NCI-H1105 (cell line): ENCODE measurements around the gene PCDH20.
"Not testable (repeated sequence)": the region's sequence is repeated elsewhere in the genome, so short reads cannot be mapped to it uniquely, and the experiment has no call there.

Experiments
- DNase-seq: peaks from one replicate; lab custom pipeline; 2025; lab: John Stamatoyannopoulos, UW

Gene PCDH20, protein sequence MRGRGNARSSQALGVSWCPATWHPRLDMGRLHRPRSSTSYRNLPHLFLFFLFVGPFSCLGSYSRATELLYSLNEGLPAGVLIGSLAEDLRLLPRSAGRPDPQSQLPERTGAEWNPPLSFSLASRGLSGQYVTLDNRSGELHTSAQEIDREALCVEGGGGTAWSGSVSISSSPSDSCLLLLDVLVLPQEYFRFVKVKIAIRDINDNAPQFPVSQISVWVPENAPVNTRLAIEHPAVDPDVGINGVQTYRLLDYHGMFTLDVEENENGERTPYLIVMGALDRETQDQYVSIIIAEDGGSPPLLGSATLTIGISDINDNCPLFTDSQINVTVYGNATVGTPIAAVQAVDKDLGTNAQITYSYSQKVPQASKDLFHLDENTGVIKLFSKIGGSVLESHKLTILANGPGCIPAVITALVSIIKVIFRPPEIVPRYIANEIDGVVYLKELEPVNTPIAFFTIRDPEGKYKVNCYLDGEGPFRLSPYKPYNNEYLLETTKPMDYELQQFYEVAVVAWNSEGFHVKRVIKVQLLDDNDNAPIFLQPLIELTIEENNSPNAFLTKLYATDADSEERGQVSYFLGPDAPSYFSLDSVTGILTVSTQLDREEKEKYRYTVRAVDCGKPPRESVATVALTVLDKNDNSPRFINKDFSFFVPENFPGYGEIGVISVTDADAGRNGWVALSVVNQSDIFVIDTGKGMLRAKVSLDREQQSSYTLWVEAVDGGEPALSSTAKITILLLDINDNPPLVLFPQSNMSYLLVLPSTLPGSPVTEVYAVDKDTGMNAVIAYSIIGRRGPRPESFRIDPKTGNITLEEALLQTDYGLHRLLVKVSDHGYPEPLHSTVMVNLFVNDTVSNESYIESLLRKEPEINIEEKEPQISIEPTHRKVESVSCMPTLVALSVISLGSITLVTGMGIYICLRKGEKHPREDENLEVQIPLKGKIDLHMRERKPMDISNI

DNA sequence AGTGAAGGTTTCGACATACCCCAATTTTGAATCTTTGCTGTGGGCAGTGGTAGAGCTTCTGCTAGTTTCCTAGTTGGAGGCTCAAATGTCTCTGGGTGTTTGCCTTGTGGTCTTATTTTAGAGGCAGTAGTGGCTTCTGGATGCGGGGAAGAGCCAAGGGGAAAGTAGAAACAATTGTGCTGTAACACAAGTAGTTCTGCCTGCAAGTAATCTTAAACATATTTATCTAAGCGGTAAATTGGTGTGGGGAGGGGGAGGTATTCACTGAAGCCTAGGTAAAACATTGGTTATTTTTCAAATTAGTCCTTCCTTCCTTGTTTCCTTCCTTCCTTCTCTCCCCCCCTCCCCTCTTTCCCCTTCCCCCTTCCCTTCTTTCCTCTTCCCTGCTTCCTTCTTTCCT lies at the start of gene PCDH20:
PCDH20 (minus strand) TSS at position 101 of the 400 bp plus-strand sequence. CDS start 691 bp downstream, outside the sequence.
- DNase-seq: no peak

- DNase-seq: no peak
These were observed 47.4 kb upstream of the PCDH20 start for GRCh38 chr13:61463024-61463423.

DNA sequence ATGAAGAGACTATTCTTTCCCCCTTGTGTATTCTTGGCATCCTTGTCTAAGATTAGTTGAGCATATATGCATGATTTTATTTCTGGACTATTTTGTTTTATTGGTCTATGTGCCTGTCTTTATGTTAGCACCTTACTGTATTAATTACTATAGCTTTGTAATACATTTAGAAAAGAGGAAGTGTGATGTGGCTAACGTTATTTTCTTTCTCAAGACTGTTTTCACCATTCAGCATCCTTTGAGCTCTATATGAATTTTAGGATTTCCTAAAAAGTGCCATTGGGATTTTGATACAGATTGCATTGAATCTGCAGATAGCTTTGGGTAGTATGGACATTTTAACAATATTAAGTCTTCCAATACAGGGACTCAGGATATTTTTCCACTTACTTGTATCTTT lies 37.5 kb upstream of the PCDH20 start:
- no peak for DNase-seq

- DNase-seq: no peak
These were observed 16.4 kb upstream of the PCDH20 start for GRCh38 chr13:61432029-61432428.

DNA sequence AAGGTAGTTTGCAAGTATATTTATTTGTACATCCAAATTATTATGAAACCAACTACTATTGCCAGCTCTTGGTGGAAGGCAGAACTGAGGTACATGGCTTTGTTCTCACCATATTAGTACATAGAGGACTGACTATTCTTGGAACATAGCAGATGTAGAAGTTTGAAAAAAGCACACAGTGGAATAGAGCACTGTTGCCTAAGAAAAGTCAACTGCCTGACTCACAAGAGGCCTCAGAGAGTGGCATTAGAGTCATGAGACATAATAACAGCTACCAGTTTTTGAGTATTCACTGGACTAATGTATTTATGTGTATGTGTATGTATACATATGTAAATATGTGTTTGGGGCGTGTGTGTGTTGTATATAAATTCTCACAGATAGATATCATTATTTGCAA lies 8.3 kb upstream of the PCDH20 start:
- DNase-seq: no peak

- DNase-seq: no peak
These were observed 1.5 kb upstream of the PCDH20 start for GRCh38 chr13:61417086-61417570.

- DNase-seq: peak; percentile 92
These were observed 459 bp downstream of the PCDH20 start for GRCh38 chr13:61415058-61415721.

- no peak for DNase-seq
These were observed 977 bp downstream of the PCDH20 start for GRCh38 chr13:61414686-61415057.

- DNase-seq: no peak
These were observed 1.8 kb downstream of the PCDH20 start for GRCh38 chr13:61413572-61414535.

GRCh38 chr13:61410669-61411297 lies 4.9 kb downstream of the PCDH20 start:
- DNase-seq: peak; percentile 21

- no peak for DNase-seq
These were observed 5.4 kb downstream of the PCDH20 start for GRCh38 chr13:61410266-61410665.

DNA sequence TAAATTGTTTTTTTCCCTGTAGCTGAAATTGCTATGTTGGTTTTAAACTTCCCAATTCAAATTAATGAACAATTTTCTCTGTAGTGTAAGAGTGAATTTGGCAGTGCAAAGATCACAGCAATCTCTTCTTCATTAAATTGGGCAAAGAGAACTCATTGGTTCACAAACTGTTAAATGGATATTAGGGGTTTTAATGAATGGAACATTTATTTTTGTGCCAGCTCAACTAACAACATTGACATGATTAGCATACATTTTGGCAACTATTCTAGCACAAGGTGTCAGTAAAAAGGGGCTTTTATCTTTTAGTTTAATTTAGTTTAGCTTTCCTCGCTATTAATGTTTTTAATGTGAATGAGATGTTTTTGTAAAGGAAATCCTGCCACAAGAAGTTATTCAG lies 7.1 kb downstream of the PCDH20 start:
- DNase-seq: no peak

GRCh38 chr13:61406275-61406674 lies 9.4 kb downstream of the PCDH20 start:
- DNase-seq: no peak

GRCh38 chr13:61396121-61396520 lies 19.5 kb downstream of the PCDH20 start:
- DNase-seq: no peak

DNA sequence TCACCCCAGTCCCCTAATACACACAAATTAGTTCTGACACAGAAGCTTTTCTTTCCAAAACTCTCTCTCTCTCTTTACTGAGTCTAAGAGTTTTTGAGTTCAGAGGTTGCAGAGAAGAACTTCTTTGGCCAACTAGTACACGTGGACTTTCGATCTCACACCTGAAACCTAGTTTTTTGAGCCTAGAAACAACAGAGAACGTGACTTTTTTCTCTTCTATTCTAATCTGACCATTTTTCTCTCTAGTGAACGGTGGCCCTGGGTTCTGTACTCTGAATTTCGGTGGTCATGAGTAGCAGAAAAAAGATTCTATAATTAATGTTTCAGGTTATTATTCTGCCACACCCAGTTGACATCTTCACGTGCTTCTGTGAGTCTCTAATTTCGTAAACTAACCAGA lies 24.2 kb downstream of the PCDH20 start:
- no peak for DNase-seq

DNA sequence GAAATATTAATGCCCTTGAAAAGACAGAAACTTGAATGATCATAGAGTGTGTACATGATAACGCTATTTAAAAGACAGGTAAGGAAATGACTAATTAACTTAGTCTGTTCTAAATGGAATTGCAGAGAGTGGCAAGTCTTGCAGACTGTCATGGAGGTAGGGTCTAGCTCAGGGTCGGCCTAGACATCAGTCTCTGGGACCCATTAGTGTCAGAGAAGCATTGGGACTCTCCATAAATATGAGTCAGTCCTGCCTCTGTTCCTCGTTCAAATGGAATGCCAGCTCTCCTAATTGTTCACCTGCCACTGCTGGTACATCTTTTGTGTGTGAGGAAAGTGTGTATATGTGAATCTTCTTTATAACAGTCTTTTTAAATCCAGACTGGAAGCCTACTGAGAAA lies 28.0 kb downstream of the PCDH20 start:
- DNase-seq: no peak

DNA sequence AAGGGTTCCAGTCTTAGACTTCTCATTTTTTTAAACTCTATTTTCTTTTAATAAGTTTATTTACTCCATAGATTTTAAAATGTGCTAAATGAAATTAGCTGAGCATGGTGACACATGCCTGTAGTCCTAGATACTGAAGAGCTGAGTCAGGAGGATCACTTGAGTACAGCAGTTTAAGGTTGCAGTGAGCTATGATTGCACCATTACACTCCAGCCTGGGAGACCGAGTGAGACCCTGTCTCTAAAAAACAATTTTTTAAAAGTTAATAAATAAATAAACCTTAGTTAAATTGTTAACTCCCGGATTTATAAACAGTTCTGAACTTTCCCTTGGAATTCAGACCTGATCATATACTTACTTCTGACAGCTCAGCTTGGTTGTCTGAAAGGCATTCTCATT lies 32.5 kb downstream of the PCDH20 start:
- no peak for DNase-seq

- DNase-seq: no peak
These were observed 45.1 kb downstream of the PCDH20 start for GRCh38 chr13:61370520-61370919.

GRCh38 chr13:61364690-61365089 lies 51.0 kb downstream of the PCDH20 start:
- not testable (repeated sequence) for DNase-seq

DNA sequence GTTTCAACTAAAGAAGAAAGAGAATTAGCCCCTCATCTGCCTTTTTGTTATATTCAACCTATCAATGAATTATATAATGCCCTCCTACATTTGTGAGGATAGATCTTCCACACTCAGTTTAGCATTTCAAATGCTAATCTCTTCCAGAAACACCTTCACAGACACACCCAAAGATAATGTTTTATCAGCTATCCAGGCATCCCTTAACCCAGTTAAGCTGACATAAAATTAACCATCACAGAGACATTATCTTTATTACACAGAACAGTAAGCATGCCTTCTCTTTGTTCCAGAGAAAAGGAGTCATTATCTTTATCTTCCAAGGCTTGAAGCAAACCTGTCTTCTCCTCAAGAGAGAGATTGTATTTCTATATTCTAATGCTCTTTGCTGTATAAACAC lies 53.1 kb downstream of the PCDH20 start:
- no peak for DNase-seq
